ENCODE data around the gene AFAP1. TPM values are rescaled to one million over a fixed set of nuclear protein-coding genes. Genes with fewer than 3 reads are reported as not detected.

The AFAP1 gene
- total RNA-seq, 2 experiments from 2014 or later: not detected

- DNase-seq (ENCODE audit: low spot score): no peak
- Histone ChIP-seq H3K36me3 (ENCODE audit: insufficient read depth, low read length) (no peaks in the 10 kb centered on the region), H3K9me2 (ENCODE audit: insufficient read depth, low read length) (no peaks in the 10 kb centered on the region), H2AFZ (ENCODE audit: low read length) (no peak overlapping the region), H4K20me1 (ENCODE audit: insufficient read depth, low read length) (no peaks in the 10 kb centered on the region), H3K79me2 (ENCODE audit: insufficient read depth, low read depth, low read length) (no peaks in the 10 kb centered on the region), H3K9me3 (ENCODE audit: low read length) (no peaks in the 10 kb centered on the region), H3K4me2 (ENCODE audit: low read length) (no peak overlapping the region), H3K4me3 (ENCODE audit: low read depth, low read length, poor library complexity, severe bottlenecking) (no peak overlapping the region), H3K27ac (ENCODE audit: low read depth, low read length, poor library complexity, severe bottlenecking) (no peak overlapping the region), H3K4me1 (ENCODE audit: insufficient read depth, low read length, poor library complexity, severe bottlenecking) (no peaks in the 10 kb centered on the region)
- no peak for TF ChIP-seq EZH2phosphoT487 (IDR thresholded peaks at IDR 0.05; ENCODE audit: borderline replicate concordance, low read depth, low read length)
- TF ChIP-seq, protein P1, sequence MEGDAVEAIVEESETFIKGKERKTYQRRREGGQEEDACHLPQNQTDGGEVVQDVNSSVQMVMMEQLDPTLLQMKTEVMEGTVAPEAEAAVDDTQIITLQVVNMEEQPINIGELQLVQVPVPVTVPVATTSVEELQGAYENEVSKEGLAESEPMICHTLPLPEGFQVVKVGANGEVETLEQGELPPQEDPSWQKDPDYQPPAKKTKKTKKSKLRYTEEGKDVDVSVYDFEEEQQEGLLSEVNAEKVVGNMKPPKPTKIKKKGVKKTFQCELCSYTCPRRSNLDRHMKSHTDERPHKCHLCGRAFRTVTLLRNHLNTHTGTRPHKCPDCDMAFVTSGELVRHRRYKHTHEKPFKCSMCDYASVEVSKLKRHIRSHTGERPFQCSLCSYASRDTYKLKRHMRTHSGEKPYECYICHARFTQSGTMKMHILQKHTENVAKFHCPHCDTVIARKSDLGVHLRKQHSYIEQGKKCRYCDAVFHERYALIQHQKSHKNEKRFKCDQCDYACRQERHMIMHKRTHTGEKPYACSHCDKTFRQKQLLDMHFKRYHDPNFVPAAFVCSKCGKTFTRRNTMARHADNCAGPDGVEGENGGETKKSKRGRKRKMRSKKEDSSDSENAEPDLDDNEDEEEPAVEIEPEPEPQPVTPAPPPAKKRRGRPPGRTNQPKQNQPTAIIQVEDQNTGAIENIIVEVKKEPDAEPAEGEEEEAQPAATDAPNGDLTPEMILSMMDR (conservative IDR thresholded peaks at IDR 0.05; ENCODE audit: low read length): no peak
- intact Hi-C loops (cut with micrococcal nuclease; ENCODE audit: unreplicated experiment): no loop called here
- CTCF ChIA-PET (ENCODE audit: unreplicated experiment): no interaction called here
- BruUV-seq (replicated peaks): no TSS peak
- POLR2A ChIA-PET: no interaction called here
Measured at GRCh38 chr4:7854697-7855370, 84.8 kb downstream of the AFAP1 start.

GRCh38 chr4:7854216-7854615 is 85.4 kb downstream of the AFAP1 start:
- Histone ChIP-seq H3K4me1 (ENCODE audit: insufficient read depth, low read length, poor library complexity, severe bottlenecking) (no peaks in the 10 kb centered on the region), H4K20me1 (ENCODE audit: insufficient read depth, low read length) (no peaks in the 10 kb centered on the region), H3K79me2 (ENCODE audit: insufficient read depth, low read depth, low read length) (no peaks in the 10 kb centered on the region), H3K9me2 (ENCODE audit: insufficient read depth, low read length) (no peaks in the 10 kb centered on the region), H3K9me3 (ENCODE audit: low read length) (no peaks in the 10 kb centered on the region), H3K4me2 (ENCODE audit: low read length) (no peak overlapping the region), H3K27ac (ENCODE audit: low read depth, low read length, poor library complexity, severe bottlenecking) (no peak overlapping the region), H2AFZ (ENCODE audit: low read length) (no peak overlapping the region), H3K4me3 (ENCODE audit: low read depth, low read length, poor library complexity, severe bottlenecking) (no peak overlapping the region), H3K36me3 (ENCODE audit: insufficient read depth, low read length) (no peaks in the 10 kb centered on the region)
- no peak for DNase-seq (ENCODE audit: low spot score)
- TF ChIP-seq, protein P1 (conservative IDR thresholded peaks at IDR 0.05; ENCODE audit: low read length): no peak
- TF ChIP-seq EZH2phosphoT487 (IDR thresholded peaks at IDR 0.05; ENCODE audit: borderline replicate concordance, low read depth, low read length): no peak
- no TSS peak for BruUV-seq (replicated peaks)
- ChIA-PET CTCF (ENCODE audit: unreplicated experiment) (no interaction called here), POLR2A (no interaction called here)
- intact Hi-C loops (cut with micrococcal nuclease; ENCODE audit: unreplicated experiment): no loop called here

DNA sequence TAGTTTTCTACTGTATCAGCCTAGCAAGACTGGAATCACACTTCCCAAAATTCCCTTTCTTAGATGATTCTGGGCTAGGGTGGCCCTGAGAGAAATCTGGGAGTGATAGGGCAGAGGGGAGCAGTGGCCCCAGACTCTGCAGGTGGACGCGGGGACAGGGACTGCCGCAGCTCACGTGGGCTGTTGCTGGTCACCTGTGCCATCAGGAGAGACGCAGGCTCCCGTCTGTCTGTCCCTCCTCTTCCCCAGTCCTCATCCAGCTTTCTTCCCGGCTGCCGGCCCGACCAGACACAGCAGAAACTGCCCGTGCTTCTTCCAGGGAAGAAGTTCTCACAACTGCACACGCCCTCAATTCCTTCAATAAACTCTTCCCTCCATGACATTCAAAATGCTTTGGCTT is 86.4 kb downstream of the AFAP1 start:
- Histone ChIP-seq H3K4me3 (ENCODE audit: low read depth, low read length, poor library complexity, severe bottlenecking) (no peak overlapping the region), H2AFZ (ENCODE audit: low read length) (no peak overlapping the region), H3K27ac (ENCODE audit: low read depth, low read length, poor library complexity, severe bottlenecking) (no peak overlapping the region), H3K4me1 (ENCODE audit: insufficient read depth, low read length, poor library complexity, severe bottlenecking) (no peaks in the 10 kb centered on the region), H3K79me2 (ENCODE audit: insufficient read depth, low read depth, low read length) (no peaks in the 10 kb centered on the region), H4K20me1 (ENCODE audit: insufficient read depth, low read length) (no peaks in the 10 kb centered on the region), H3K9me2 (ENCODE audit: insufficient read depth, low read length) (no peaks in the 10 kb centered on the region), H3K9me3 (ENCODE audit: low read length) (no peaks in the 10 kb centered on the region), H3K4me2 (ENCODE audit: low read length) (no peak overlapping the region), H3K36me3 (ENCODE audit: insufficient read depth, low read length) (no peaks in the 10 kb centered on the region)
- CTCF ChIA-PET (ENCODE audit: unreplicated experiment): no interaction called here
- BruUV-seq (replicated peaks): no TSS peak
- DNase-seq (ENCODE audit: low spot score): no peak
- intact Hi-C loops (cut with micrococcal nuclease; ENCODE audit: unreplicated experiment): no loop called here
- POLR2A ChIA-PET: no interaction called here
- TF ChIP-seq, protein P1 (conservative IDR thresholded peaks at IDR 0.05; ENCODE audit: low read length): no peak
- TF ChIP-seq EZH2phosphoT487 (IDR thresholded peaks at IDR 0.05; ENCODE audit: borderline replicate concordance, low read depth, low read length): no peak
